Stimulated activated CD4-positive, alpha-beta T cell treated with anti-CD3 and anti-CD28 coated beads, Interleukin-2, amount 100 ng/mL, for 24 hours (primary cell): ENCODE results near the gene ZNF700.
"Not testable (repeated sequence)": the region's sequence is repeated elsewhere in the genome, so short reads cannot be mapped to it uniquely, and the experiment has no call there.

Experiments
- DNase-seq, 2 donors: peaks; one replicate each; pipeline ENCODE4 v3.0.0-alpha.2; 2020

Gene ZNF700

DNA sequence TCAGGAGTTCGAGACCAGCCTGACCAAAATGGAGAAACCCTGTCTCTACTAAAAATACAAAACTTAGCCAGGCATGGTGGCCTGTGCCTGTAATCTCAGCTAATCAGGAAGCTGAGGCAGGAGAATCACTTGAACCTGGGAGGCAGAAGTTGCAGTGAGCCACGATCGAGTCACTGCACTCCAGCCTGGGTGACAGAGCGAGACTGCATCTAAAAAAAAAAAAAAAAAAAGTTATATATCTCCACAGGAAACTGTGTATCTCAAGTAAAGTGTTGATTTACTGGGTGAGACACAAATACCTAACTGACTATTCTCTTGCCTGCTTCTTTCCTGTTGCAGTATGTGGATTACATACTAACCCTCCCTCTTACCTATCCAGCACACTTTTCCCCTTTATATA is 67.0 kb downstream of the ZNF700 start:
- DNase-seq, result not testable (repeated sequence)

DNA sequence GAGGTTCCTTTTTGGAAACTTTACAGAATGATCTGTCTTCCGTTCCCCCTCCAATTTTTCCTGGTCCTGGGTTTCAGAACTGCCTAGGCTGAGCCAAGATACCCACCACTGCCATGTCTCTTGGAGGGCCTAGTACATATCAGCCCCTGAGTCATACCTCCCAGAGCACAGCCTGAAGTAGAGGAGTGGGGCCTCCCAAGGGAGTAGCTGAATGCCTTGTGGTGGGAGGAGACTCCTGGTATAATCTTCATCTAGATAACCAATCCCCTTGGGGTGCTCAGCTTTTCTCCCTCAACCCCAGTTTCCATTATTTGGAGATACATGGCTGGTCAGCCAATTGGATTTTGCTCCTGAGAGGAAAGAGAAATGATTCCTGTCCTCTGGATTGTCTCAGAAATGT is 70.3 kb downstream of the ZNF700 start:
- no peak for DNase-seq
